AG20443 (cell line): ENCODE data around the gene PARD3B.

Source experiments
- DNase-seq: peaks from one replicate; pipeline ENCODE4 v3.0.0; 2012; ENCODE audit warnings: low spot score, mixed read lengths

The PARD3B gene

GRCh38 chr2:205056151-205056561 is 510.9 kb downstream of the PARD3B start:
- DNase-seq, result no peak

GRCh38 chr2:205058409-205058808 is 513.1 kb downstream of the PARD3B start:
- DNase-seq, result no peak

- DNase-seq, result peak; percentile 54
Observed at GRCh38 chr2:205060269-205060668, 515.0 kb downstream of the PARD3B start.

GRCh38 chr2:205066081-205066480 is 520.8 kb downstream of the PARD3B start:
- DNase-seq, result no peak

- DNase-seq, result no peak
Observed at GRCh38 chr2:205069928-205070327, 524.7 kb downstream of the PARD3B start.

- DNase-seq, result no peak
Observed at GRCh38 chr2:205070889-205071288, 525.6 kb downstream of the PARD3B start.

- DNase-seq, result no peak
Observed at GRCh38 chr2:205073433-205074020, 528.3 kb downstream of the PARD3B start.

- DNase-seq, result no peak
Observed at GRCh38 chr2:205076405-205076804, 531.1 kb downstream of the PARD3B start.

GRCh38 chr2:205077159-205077558 is 531.9 kb downstream of the PARD3B start:
- no peak for DNase-seq

GRCh38 chr2:205078762-205079161 is 533.5 kb downstream of the PARD3B start:
- no peak for DNase-seq

GRCh38 chr2:205079173-205079572 is 533.9 kb downstream of the PARD3B start:
- DNase-seq, result no peak

- peak; percentile 21 for DNase-seq
Observed at GRCh38 chr2:205086662-205087061, 541.4 kb downstream of the PARD3B start.

GRCh38 chr2:205087862-205088261 is 542.6 kb downstream of the PARD3B start:
- no peak for DNase-seq

- no peak for DNase-seq
Observed at GRCh38 chr2:205089958-205090357, 544.7 kb downstream of the PARD3B start.

GRCh38 chr2:205091411-205091810 is 546.1 kb downstream of the PARD3B start:
- no peak for DNase-seq

- DNase-seq, result no peak
Observed at GRCh38 chr2:205094031-205094430, 548.8 kb downstream of the PARD3B start.

- DNase-seq, result no peak
Observed at GRCh38 chr2:205103699-205104098, 558.4 kb downstream of the PARD3B start.

GRCh38 chr2:205107810-205108209 is 562.5 kb downstream of the PARD3B start:
- DNase-seq, result no peak

GRCh38 chr2:205115511-205115910 is 570.2 kb downstream of the PARD3B start:
- DNase-seq, result no peak

GRCh38 chr2:205117125-205117524 is 571.9 kb downstream of the PARD3B start:
- DNase-seq, result no peak

- no peak for DNase-seq
Observed at GRCh38 chr2:205119136-205119535, 573.9 kb downstream of the PARD3B start.

GRCh38 chr2:205128726-205129125 is 583.5 kb downstream of the PARD3B start:
- DNase-seq, result no peak

GRCh38 chr2:205129531-205129930 is 584.3 kb downstream of the PARD3B start:
- DNase-seq, result no peak

- DNase-seq, result no peak
Observed at GRCh38 chr2:205130111-205130829, 585.0 kb downstream of the PARD3B start.
